Uterus (tissue), 4 donors: ENCODE results near the gene APOA1. TPM values are rescaled to one million over a fixed set of nuclear protein-coding genes. Genes with fewer than 3 reads are reported as not detected.
A peak's percentile ranks its signal among the peaks of the same experiment; 100 is the strongest.

ENCODE experiments used
- DNase-seq, 2 donors: peaks; one replicate each; pipeline ENCODE4 v3.0.0-alpha.2; 2019 to 2020
- H3K27ac ChIP-seq, 2 donors: fragments of 200-600 bp; sonication (generic); 1 replicate in 1 of 2; 2 replicates in 1 of 2; pipeline ENCODE4 v1.5.1; 2016 to 2018
- H3K27me3 ChIP-seq, 2 donors: fragments of 200-600 bp; sonication (generic); one replicate each; pipeline ENCODE4 v1.5.1; 2018 to 2019; ENCODE audit warnings: control low read depth in 1 of 2
- H3K36me3 ChIP-seq, 2 donors: fragments of 200-600 bp; sonication (generic); one replicate each; pipeline ENCODE4 v1.5.1; 2019; ENCODE audit warnings: control low read depth in 1 of 2
- H3K4me1 ChIP-seq, 2 donors: fragments of 200-600 bp; sonication (generic); one replicate each; pipeline ENCODE4 v1.5.1; 2018 to 2019; ENCODE audit warnings: control low read depth in 1 of 2
- H3K4me3 ChIP-seq, 2 donors: fragments of 200-600 bp; sonication (generic); 1 replicate in 1 of 2; 2 replicates in 1 of 2; pipeline ENCODE4 v1.5.1; 2018 to 2019; ENCODE audit warnings: mild to moderate bottlenecking in 1 of 2
- H3K9me3 ChIP-seq, 2 donors: fragments of 200-600 bp; sonication (generic); one replicate each; pipeline ENCODE4 v1.5.1; 2019; ENCODE audit warnings: control low read depth in 1 of 2
- POLR2A ChIP-seq, 2 donors: fragments of 450-650 bp; IDR thresholded peaks; one replicate each; pipeline ENCODE4 v1.6.1; 2016; ENCODE audit warnings: antibody characterized with exemption in 2 of 2, mild to moderate bottlenecking in 1 of 2, moderate library complexity in 1 of 2
- intact Hi-C: fragments of 100-400 bp; cut with DNase I; formaldehyde crosslinking; loops from one replicate; pipeline ENCODE4 v1.15.1; 2023; ENCODE audit warnings: low total_unique reads
- total RNA-seq, 4 donors: library from RNA; depleted of rRNA in 3 of 4; stranded (reverse); fragments of >200 nt in 3 of 4; gene quantifications; one replicate each; pipeline versions ENCODE4 v1.1.0 to v1.2.4, GENCODE V29; 2014 to 2023
- TF ChIP-seq, protein P1 (sequence below), 4 experiments: fragments of 200-600 bp in 2 of 4; fragments of 450-650 bp in 2 of 4; sonication (generic) in 2 of 4; IDR thresholded peaks; one replicate each; pipeline ENCODE4 v1.5.1; 2016 to 2019; ENCODE audit warnings: antibody characterized with exemption in 4 of 4, mild to moderate bottlenecking in 2 of 4, moderate library complexity in 1 of 4
- donor health status: DM: yes; HTN: yes; CAD: no.

APOA1 gene
- total RNA-seq, 4 donors from 2014 or later, result 2.2 to 3.5 TPM; not detected in 2

DNA sequence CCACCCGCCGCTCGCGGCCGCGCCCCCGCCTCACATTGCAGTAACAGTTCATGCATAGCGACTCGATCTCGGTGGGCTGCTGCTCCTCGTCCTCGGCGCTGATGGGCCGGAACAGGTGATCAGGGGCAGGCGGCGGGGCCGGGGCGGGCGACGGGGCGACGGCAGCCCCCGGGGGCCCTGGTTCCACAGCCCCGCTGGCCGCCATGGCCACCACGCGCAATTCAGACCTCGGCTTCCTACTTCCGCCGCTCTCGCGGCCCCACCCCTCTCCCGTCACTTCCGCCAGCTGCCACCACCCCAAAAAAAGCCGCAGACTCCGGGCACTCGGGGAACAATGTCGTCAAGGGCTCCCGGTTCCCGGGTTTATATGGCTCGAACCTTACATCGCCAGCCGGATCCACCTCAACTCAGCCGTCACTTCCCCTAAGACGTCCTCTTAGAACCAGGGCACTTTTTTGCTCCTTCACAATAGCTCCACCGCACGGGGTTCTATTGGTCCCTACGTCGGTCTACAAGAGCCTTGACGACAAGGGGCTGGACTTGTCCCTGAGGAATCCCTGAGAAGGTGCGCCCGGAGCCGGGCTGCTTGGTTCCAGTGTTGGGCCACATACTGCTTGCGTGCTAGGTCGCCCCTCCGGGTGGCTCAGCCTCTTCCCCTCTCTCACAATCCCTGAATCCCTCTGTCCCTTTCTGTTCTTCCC lies 49.5 kb downstream of the APOA1 start, which contains the start of gene ZPR1:
ZPR1 (minus strand) TSS at position 238 of the 701 bp plus-strand sequence; CDS start at position 205, 33 bp downstream.
- H3K4me3 ChIP-seq, result peak within 1 kb of the TSS; percentile 76 to 99
- H3K4me1 ChIP-seq, result peaks cover 7 to 10% of the 10 kb centered on the region in 2 donors
- H3K9me3 ChIP-seq, result no peaks in the 10 kb centered on the region
- intact Hi-C loops, result loop anchor here (10.0 kb wide), 1 partner anchor 317 kb away; no protein-coding TSS in a partner anchor
- DNase-seq, result peak; percentile 77 to 83
- TF ChIP-seq POLR2A (IDR thresholded peaks at IDR 0.05), result peak; percentile 33 to 58
- TF ChIP-seq, protein P1, sequence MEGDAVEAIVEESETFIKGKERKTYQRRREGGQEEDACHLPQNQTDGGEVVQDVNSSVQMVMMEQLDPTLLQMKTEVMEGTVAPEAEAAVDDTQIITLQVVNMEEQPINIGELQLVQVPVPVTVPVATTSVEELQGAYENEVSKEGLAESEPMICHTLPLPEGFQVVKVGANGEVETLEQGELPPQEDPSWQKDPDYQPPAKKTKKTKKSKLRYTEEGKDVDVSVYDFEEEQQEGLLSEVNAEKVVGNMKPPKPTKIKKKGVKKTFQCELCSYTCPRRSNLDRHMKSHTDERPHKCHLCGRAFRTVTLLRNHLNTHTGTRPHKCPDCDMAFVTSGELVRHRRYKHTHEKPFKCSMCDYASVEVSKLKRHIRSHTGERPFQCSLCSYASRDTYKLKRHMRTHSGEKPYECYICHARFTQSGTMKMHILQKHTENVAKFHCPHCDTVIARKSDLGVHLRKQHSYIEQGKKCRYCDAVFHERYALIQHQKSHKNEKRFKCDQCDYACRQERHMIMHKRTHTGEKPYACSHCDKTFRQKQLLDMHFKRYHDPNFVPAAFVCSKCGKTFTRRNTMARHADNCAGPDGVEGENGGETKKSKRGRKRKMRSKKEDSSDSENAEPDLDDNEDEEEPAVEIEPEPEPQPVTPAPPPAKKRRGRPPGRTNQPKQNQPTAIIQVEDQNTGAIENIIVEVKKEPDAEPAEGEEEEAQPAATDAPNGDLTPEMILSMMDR (IDR thresholded peaks at IDR 0.05), result peak in 1 of 4 experiments; percentile 16
- no peaks in the 10 kb centered on the region for H3K36me3 ChIP-seq
- H3K27ac ChIP-seq, result peak within 1 kb of the TSS; percentile 68 to 79
- no peaks in the 10 kb centered on the region for H3K27me3 ChIP-seq

DNA sequence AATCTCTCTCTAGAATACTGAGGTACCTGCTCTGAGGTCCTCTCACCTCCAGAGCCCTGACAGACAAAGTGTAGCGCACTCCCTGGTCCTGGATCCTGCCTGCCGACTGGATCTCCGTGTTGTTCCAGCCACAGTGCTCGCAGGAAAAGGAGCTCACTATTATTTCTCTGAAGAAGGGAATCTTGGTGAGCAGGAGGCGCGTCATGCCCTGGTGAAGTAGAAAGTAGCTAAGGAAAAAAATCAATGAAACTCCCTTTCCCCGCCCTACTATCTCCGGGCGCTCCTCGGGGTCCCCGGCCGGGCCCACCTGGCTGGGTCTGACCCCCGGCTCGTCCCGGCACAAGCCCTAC lies 50.0 kb downstream of the APOA1 start:
- peak overlapping the region; percentile 68 to 79 for H3K27ac ChIP-seq
- DNase-seq, result no peak
- no peaks in the 10 kb centered on the region for H3K36me3 ChIP-seq
- H3K4me3 ChIP-seq, result peak overlapping the region; percentile 76 to 99
- TF ChIP-seq POLR2A (IDR thresholded peaks at IDR 0.05), result no peak
- TF ChIP-seq, protein P1 (IDR thresholded peaks at IDR 0.05), result no peak
- no peaks in the 10 kb centered on the region for H3K27me3 ChIP-seq
- H3K9me3 ChIP-seq, result no peaks in the 10 kb centered on the region
- intact Hi-C loops, result loop anchor here (10.0 kb wide), 1 partner anchor 317 kb away; no protein-coding TSS in a partner anchor
- peaks cover 7 to 10% of the 10 kb centered on the region in 2 donors for H3K4me1 ChIP-seq

DNA sequence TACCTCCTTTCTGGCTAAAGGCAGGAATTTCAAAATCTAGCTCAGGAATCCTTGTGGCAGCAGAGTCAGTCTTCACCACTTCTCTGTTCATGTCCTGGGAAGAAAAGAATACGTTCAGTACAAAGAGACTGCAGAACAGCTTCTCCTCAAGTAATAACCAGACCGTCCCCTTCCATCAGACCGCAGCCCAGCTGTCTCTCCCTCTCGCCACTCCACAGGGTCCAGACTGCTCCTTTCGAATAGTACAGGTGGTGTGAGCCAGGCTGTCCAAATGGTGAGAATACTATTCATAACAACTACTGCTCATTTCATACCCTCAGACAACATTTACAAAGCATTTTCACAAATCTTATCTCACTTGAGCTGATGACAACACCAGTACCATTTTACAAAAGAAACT lies 50.5 kb downstream of the APOA1 start:
- no peak for TF ChIP-seq POLR2A (IDR thresholded peaks at IDR 0.05)
- TF ChIP-seq, protein P1 (IDR thresholded peaks at IDR 0.05), result no peak
- no peaks in the 10 kb centered on the region for H3K9me3 ChIP-seq
- intact Hi-C loops, result loop anchor here (10.0 kb wide), 1 partner anchor 318 kb away; no protein-coding TSS in a partner anchor
- H3K36me3 ChIP-seq, result no peaks in the 10 kb centered on the region
- no peaks in the 10 kb centered on the region for H3K27me3 ChIP-seq
- no peak for DNase-seq
- no peak overlapping the region for H3K27ac ChIP-seq
- peaks cover 7 to 10% of the 10 kb centered on the region in 2 donors for H3K4me1 ChIP-seq
- peak overlapping the region; percentile 76 to 99 for H3K4me3 ChIP-seq

DNA sequence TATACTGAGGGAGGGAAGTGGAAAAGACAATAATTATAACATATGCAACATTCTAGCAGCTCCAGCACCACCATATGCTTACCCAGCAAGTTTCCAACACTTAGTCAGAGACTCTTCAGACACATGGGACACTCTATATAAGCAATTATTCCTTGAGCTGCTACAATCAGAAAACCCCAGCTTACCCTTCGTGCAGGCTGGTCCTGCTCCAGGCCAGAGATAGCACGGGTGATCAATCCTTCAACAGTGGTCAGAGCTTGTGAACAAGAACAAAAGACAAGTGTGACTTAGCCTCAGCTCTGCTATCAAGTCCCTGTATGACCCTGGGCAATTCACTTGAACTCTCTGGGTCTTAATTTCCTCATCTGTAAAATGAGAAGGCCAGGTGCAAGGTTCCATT lies 51.1 kb downstream of the APOA1 start:
- H3K9me3 ChIP-seq, result no peaks in the 10 kb centered on the region
- H3K4me3 ChIP-seq, result no peak overlapping the region
- peaks cover 7 to 10% of the 10 kb centered on the region in 2 donors for H3K4me1 ChIP-seq
- H3K36me3 ChIP-seq, result no peaks in the 10 kb centered on the region
- H3K27me3 ChIP-seq, result no peaks in the 10 kb centered on the region
- intact Hi-C loops, result loop anchor here (10.0 kb wide), 1 partner anchor 318 kb away; no protein-coding TSS in a partner anchor
- DNase-seq, result no peak
- no peak for TF ChIP-seq POLR2A (IDR thresholded peaks at IDR 0.05)
- TF ChIP-seq, protein P1 (IDR thresholded peaks at IDR 0.05), result no peak
- H3K27ac ChIP-seq, result no peak overlapping the region

Other genes with a start within 250 kb of the APOA1 start
- 10 to 100 TPM; 12.1 to 18.7 (median 16.2) TPM for gene BUD13, start 64.6 kb downstream of the APOA1 start, total RNA-seq
- 10 to 100 TPM in 3 of 4 donors, 1 to 10 TPM in 1; 4.1 to 43.1 (median 22.3) TPM for gene ZPR1, start 49.6 kb downstream of the APOA1 start, total RNA-seq
- not detected for gene APOA5, start 45.7 kb downstream of the APOA1 start, total RNA-seq
- not detected for gene APOA4, start 14.3 kb downstream of the APOA1 start, total RNA-seq
- 1 to 10 TPM in 1 of 4 donors, not detected in 3; 1.2 TPM for gene APOC3, start 7.7 kb downstream of the APOA1 start, total RNA-seq